GM03348 (cell line): ENCODE results near the gene DUSP6.

Experiments used
- DNase-seq: peaks from one replicate; pipeline ENCODE4 v3.0.0; 2012; ENCODE audit warnings: low spot score

The DUSP6 gene, protein sequence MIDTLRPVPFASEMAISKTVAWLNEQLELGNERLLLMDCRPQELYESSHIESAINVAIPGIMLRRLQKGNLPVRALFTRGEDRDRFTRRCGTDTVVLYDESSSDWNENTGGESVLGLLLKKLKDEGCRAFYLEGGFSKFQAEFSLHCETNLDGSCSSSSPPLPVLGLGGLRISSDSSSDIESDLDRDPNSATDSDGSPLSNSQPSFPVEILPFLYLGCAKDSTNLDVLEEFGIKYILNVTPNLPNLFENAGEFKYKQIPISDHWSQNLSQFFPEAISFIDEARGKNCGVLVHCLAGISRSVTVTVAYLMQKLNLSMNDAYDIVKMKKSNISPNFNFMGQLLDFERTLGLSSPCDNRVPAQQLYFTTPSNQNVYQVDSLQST

GRCh38 chr12:89352492-89353187 is at the start of gene DUSP6:
TSS of gene DUSP6 (minus strand) at chr12:89352501. CDS start at chr12:89352039, 462 bp downstream.
- peak; percentile 97 for DNase-seq

- DNase-seq = no peak
These were observed 49.2 kb upstream of the DUSP6 start for GRCh38 chr12:89401433-89402058.

DNA sequence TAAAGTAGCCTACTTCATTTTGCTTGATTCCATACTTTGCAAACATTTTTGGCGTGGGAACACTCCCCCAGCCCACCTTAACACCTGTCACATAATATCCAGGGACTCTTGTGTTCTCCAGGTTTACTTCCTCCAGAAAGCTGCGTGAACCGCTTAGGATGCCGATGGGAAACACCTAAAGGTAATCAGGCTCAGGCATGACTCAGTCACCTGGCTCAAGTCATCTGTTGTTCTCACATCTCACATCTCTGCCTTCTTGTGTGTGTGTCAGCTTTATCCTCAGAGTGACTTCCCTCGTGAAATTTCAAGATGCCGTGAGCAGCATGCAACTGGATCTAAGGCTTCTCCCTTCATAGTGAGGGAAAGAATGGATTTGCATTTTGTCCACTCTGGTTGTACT is 48.1 kb upstream of the DUSP6 start:
- DNase-seq = no peak

GRCh38 chr12:89395712-89396111 is 43.4 kb upstream of the DUSP6 start:
- DNase-seq = no peak

DNA sequence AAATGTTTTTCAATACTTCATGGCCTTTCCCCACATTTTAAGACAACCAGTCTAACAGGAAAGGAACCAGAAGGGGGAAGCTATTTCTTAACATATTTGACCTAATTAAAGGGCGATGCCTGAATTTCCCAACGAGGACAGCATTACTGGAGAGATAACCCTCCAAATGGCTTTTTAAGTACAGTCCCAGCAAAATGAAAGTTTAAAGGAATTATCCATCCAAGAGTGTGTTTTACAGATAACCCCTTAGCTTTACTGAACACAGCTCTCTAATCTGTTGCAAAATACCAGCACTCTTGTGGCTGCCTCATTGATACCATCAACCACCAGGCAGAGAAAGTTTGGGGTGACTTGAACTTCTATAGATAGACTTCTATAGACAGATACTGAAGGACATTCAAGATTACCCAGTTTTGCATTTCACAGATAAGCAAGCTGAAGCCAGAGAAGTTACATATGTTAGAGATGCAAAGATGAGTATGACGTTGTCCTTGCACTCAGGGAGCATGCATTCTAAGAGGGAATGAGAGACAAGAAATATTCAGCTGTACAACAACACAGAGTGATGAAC is 41.3 kb upstream of the DUSP6 start:
- DNase-seq = no peak

- DNase-seq = no peak
These were observed 40.1 kb upstream of the DUSP6 start for GRCh38 chr12:89392391-89392790.

GRCh38 chr12:89391726-89392336 is 39.5 kb upstream of the DUSP6 start:
- DNase-seq = no peak

GRCh38 chr12:89390802-89391673 is 38.7 kb upstream of the DUSP6 start:
- peak; percentile 54 for DNase-seq

- no peak for DNase-seq
These were observed 37.7 kb upstream of the DUSP6 start for GRCh38 chr12:89389755-89390661.

GRCh38 chr12:89386138-89386537 is 33.8 kb upstream of the DUSP6 start:
- no peak for DNase-seq

DNA sequence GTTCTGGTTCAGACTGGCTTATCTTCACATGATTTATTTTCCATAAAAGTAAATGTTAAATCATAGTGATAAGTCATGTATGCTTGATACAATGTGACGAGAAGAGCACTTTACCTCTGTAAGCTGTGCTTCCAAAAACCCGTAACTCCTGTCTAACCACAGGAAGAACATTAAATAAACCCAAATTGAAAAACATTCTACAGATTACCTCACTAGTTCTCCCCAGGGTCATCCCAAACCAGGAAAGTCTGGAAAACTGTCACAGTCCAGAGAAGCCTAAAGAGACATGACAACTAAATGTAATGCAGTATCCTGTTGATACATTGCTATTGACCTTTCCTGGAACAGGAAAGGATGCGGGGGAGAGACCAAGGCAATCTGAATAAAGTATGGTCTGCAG is 32.5 kb upstream of the DUSP6 start:
- DNase-seq = peak; percentile 6

- DNase-seq = peak; percentile 84
These were observed 31.9 kb upstream of the DUSP6 start for GRCh38 chr12:89384050-89384758.

GRCh38 chr12:89383235-89384049 is 31.1 kb upstream of the DUSP6 start:
- DNase-seq = peak; percentile 63

DNA sequence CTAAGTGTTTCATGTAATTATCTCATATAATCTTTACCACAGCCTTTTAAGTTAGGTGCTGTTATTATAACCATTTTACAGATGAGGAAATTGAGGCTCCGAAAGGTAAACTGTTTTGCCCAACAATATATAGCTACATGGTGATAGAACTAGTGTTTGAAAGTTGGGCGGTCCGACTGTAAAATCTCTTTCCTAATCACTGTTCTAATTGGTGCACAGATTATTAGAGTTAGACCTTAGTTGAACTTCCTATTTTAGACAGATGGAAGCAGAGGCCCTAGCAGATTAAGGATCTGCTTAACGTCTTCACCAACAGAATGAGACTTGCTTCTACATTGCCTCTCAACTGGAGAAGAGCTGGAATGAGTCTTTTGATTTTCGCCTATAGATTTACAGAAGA is 30.0 kb upstream of the DUSP6 start:
- DNase-seq = no peak

GRCh38 chr12:89379839-89380467 is 27.7 kb upstream of the DUSP6 start:
- no peak for DNase-seq

DNA sequence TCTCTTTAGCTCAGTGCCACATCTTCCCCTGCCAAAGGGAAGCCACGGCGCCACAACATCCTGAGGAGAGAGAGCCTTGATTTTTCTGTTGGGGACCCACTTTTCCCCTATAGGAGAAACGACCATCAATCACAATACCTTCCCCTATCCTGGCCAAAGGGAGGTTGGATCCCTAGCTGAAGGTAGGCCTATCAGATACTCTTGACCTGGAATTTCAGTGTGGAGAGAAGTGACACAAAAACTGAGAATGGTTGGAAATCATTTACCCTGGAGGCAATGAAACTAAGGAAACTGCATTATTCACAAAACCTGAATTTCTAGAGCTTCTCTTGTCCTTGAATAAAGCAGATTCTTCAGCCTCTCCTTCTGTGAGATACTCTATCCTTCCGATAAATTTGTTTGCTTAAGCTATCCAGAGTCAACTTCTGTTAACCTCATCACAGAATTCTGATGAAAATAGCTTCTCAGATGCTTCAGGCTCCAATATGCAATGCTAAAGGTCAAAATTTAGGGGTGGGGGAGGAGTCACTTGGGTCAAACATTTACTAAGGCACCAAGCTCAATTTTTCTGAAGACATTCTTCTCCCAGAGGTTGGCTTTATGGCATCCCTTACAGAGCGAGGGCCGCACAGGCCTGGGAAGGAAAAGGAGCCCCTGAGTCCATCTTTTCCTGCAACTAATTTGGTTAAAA is 27.0 kb upstream of the DUSP6 start:
- DNase-seq = no peak

- no peak for DNase-seq
These were observed 24.5 kb upstream of the DUSP6 start for GRCh38 chr12:89376844-89377243.

- DNase-seq = no peak
These were observed 23.9 kb upstream of the DUSP6 start for GRCh38 chr12:89376202-89376529.
